ENCODE results near the gene FGFR2.

DNA sequence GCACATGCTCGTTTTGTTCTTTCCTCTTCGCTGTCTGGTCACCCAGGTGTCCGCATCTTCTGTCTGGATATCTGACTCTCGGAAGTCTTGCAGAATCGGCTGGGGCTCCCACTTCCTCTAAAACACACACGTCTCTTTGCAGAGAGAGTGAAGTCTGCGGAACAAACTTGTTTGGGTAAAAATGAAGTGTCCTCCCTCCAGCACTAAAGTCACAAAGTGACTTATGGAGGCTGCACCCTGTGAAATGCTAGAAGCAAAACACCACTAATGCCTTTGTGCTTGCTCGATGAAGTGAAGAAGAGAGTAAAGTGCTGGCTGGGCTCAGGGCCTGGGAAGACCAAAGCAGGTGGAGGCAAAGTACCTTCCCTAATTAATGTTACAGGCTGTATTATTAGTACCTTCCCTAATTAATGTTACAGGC lies 71.4 kb downstream of the FGFR2 start:
- TF ChIP-seq JUND (IDR thresholded peaks at IDR 0.05): no peak
- TF ChIP-seq, protein P1, sequence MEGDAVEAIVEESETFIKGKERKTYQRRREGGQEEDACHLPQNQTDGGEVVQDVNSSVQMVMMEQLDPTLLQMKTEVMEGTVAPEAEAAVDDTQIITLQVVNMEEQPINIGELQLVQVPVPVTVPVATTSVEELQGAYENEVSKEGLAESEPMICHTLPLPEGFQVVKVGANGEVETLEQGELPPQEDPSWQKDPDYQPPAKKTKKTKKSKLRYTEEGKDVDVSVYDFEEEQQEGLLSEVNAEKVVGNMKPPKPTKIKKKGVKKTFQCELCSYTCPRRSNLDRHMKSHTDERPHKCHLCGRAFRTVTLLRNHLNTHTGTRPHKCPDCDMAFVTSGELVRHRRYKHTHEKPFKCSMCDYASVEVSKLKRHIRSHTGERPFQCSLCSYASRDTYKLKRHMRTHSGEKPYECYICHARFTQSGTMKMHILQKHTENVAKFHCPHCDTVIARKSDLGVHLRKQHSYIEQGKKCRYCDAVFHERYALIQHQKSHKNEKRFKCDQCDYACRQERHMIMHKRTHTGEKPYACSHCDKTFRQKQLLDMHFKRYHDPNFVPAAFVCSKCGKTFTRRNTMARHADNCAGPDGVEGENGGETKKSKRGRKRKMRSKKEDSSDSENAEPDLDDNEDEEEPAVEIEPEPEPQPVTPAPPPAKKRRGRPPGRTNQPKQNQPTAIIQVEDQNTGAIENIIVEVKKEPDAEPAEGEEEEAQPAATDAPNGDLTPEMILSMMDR (IDR thresholded peaks at IDR 0.05; ENCODE audit: low read depth, low read length, missing input control): no peak
- TF ChIP-seq GABPA (IDR thresholded peaks at IDR 0.05 in 1 of 2, conservative IDR thresholded peaks at IDR 0.05 in 1 of 2): no peak
- TF ChIP-seq, protein P2, sequence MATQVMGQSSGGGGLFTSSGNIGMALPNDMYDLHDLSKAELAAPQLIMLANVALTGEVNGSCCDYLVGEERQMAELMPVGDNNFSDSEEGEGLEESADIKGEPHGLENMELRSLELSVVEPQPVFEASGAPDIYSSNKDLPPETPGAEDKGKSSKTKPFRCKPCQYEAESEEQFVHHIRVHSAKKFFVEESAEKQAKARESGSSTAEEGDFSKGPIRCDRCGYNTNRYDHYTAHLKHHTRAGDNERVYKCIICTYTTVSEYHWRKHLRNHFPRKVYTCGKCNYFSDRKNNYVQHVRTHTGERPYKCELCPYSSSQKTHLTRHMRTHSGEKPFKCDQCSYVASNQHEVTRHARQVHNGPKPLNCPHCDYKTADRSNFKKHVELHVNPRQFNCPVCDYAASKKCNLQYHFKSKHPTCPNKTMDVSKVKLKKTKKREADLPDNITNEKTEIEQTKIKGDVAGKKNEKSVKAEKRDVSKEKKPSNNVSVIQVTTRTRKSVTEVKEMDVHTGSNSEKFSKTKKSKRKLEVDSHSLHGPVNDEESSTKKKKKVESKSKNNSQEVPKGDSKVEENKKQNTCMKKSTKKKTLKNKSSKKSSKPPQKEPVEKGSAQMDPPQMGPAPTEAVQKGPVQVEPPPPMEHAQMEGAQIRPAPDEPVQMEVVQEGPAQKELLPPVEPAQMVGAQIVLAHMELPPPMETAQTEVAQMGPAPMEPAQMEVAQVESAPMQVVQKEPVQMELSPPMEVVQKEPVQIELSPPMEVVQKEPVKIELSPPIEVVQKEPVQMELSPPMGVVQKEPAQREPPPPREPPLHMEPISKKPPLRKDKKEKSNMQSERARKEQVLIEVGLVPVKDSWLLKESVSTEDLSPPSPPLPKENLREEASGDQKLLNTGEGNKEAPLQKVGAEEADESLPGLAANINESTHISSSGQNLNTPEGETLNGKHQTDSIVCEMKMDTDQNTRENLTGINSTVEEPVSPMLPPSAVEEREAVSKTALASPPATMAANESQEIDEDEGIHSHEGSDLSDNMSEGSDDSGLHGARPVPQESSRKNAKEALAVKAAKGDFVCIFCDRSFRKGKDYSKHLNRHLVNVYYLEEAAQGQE (IDR thresholded peaks at IDR 0.05): no peak
- TF ChIP-seq SP1 (IDR thresholded peaks at IDR 0.05): no peak

All from liver (tissue), 3 donors.